A549 (cell line): ENCODE measurements around the gene DGLUCY. TPM values are rescaled to one million over a fixed set of nuclear protein-coding genes. Genes with fewer than 3 reads are reported as not detected.

Experiments used
- ATAC-seq, 2 experiments: fragments of 200-7000 bp in 1 of 2; fragments of >200 bp in 1 of 2; cut with Nextera tagmentation in 1 of 2; cut with Tn5 transposase in 1 of 2; 3 replicates each; pipeline versions ENCODE4 v1.8.0 to v1.9.1; 2018 to 2020; ENCODE audit warnings: mild to moderate bottlenecking in 1 of 2, moderate library complexity in 1 of 2
- CTCF ChIA-PET: fragments of 300-600 bp; sonication (Branson Sonifier 250); formaldehyde crosslinking; extraction: SDS; loops from one replicate; lab custom pipeline; 2021; ENCODE audit warnings: antibody characterized with exemption, inconsistent platforms; lab: Yijun Ruan, JAX
- POLR2A ChIA-PET: fragments of 350-600 bp; formaldehyde crosslinking; extraction: SDS; loops from one replicate; lab custom pipeline; 2021; ENCODE audit warnings: antibody characterized with exemption, inconsistent platforms; lab: Yijun Ruan, JAX
- DNase-seq, 2 experiments: peaks; one replicate each; pipeline versions ENCODE4 v3.0.0 to v3.0.0-alpha.2; 2011 to 2016; ENCODE audit warnings: low read depth in 1 of 2, low spot score in 1 of 2
- FAIRE-seq: peaks from 2 replicates; lab custom pipeline; 2011; peaks lifted over from hg19 to GRCh38; lab: Jason Lieb, UNC
- H3K27ac ChIP-seq, 2 experiments: fragments of >200 bp; sonication (Bioruptor Twin); formaldehyde crosslinking; 3 replicates each; pipeline ENCODE4 v1.5.1; 2016 to 2017
- H3K4me1 ChIP-seq: fragments of >200 bp; sonication (Bioruptor Twin); formaldehyde crosslinking; 3 replicates; pipeline ENCODE4 v1.6.1; 2016
- H3K4me2 ChIP-seq: fragments of >200 bp; sonication (Bioruptor Twin); formaldehyde crosslinking; 3 replicates; pipeline ENCODE4 v1.6.1; 2016
- H3K4me3 ChIP-seq: fragments of >200 bp; sonication (Bioruptor Twin); formaldehyde crosslinking; 3 replicates; pipeline ENCODE4 v1.5.1; 2016
- H3K9me3 ChIP-seq: fragments of >200 bp; sonication (Bioruptor Twin); formaldehyde crosslinking; 3 replicates; pipeline ENCODE4 v1.6.1; 2016
- ATOH8 ChIP-seq: fragments of 250-450 bp; sonication (Bioruptor Pico); IDR thresholded peaks from 2 replicates; pipeline ENCODE4 v1.5.0; 2020; ENCODE audit warnings: low read depth, mild to moderate bottlenecking, moderate library complexity
- EHF ChIP-seq: fragments of 250-450 bp; sonication (Bioruptor Pico); IDR thresholded peaks from 2 replicates; pipeline ENCODE4 v1.5.0; 2020; ENCODE audit warnings: mild to moderate bottlenecking
- ESRRA ChIP-seq: fragments of 150-350 bp; IDR thresholded peaks from 2 replicates; pipeline ENCODE4 v1.6.1; 2014; ENCODE audit warnings: mild to moderate bottlenecking, low read length, borderline replicate concordance
- HES2 ChIP-seq: fragments of >200 bp; sonication (Bioruptor Twin); formaldehyde crosslinking; IDR thresholded peaks from 2 replicates; pipeline ENCODE4 v1.6.1; 2016
- HEYL ChIP-seq: fragments of 250-450 bp; sonication (Bioruptor Pico); IDR thresholded peaks from 2 replicates; pipeline ENCODE4 v1.8.0; 2021; ENCODE audit warnings: mild to moderate bottlenecking, moderate library complexity
- HOXB5 ChIP-seq: fragments of 250-450 bp; sonication (Bioruptor Pico); IDR thresholded peaks from 2 replicates; pipeline ENCODE4 v1.5.0; 2020; ENCODE audit warnings: mild to moderate bottlenecking, moderate library complexity
- KDM5A ChIP-seq: fragments of 200-600 bp; sonication (generic); IDR thresholded peaks from 2 replicates; pipeline ENCODE4 v1.6.1; 2016; ENCODE audit warnings: antibody characterized with exemption, mild to moderate bottlenecking
- MAFK ChIP-seq: fragments of 450-650 bp; IDR thresholded peaks from 2 replicates; pipeline ENCODE4 v1.6.1; 2014; ENCODE audit not compliant: partially characterized antibody
- MAZ ChIP-seq: fragments of 150-350 bp; IDR thresholded peaks from 2 replicates; pipeline ENCODE4 v1.6.1; 2014; ENCODE audit warnings: antibody characterized with exemption, low read depth, low read length, borderline replicate concordance
- MYC ChIP-seq: IDR thresholded peaks from 2 replicates; pipeline ENCODE4 v1.6.1; 2012; ENCODE audit warnings: mild to moderate bottlenecking, inconsistent platforms, low read length, improper control_type of control experiment, borderline replicate concordance
- NPAS2 ChIP-seq: fragments of 250-450 bp; sonication (Bioruptor Pico); IDR thresholded peaks from 2 replicates; pipeline ENCODE4 v1.8.0; 2022; ENCODE audit warnings: mild to moderate bottlenecking, moderate library complexity, borderline replicate concordance
- POLR2AphosphoS2 ChIP-seq: conservative IDR thresholded peaks from 2 replicates; pipeline ENCODE4 v1.6.1; 2012; ENCODE audit warnings: low read length, improper control_type of control experiment, inconsistent platforms
- REST ChIP-seq: fragments of 200-600 bp; sonication (generic); IDR thresholded peaks from 2 replicates; pipeline ENCODE4 v1.6.1; 2016; ENCODE audit warnings: antibody characterized with exemption, mild to moderate bottlenecking, moderate library complexity
- RFX5 ChIP-seq: fragments of 450-650 bp; IDR thresholded peaks from 2 replicates; pipeline ENCODE4 v1.7.1; 2014; ENCODE audit warnings: antibody characterized with exemption, mild to moderate bottlenecking, moderate library complexity
- SREBF2 ChIP-seq: fragments of 450-650 bp; IDR thresholded peaks from 2 replicates; pipeline ENCODE4 v1.6.1; 2014; ENCODE audit warnings: mild to moderate bottlenecking, moderate library complexity
- TFCP2L1 ChIP-seq: fragments of 250-450 bp; sonication (Bioruptor Pico); IDR thresholded peaks from 2 replicates; pipeline ENCODE4 v1.5.0; 2021; ENCODE audit warnings: mild to moderate bottlenecking
- ZC3H11A ChIP-seq: fragments of 450-650 bp; IDR thresholded peaks from 2 replicates; pipeline ENCODE4 v1.6.1; 2014; ENCODE audit warnings: antibody characterized with exemption, mild to moderate bottlenecking
- ZNF302 ChIP-seq: fragments of 250-450 bp; sonication (Bioruptor Pico); IDR thresholded peaks from 2 replicates; pipeline ENCODE4 v1.9.0; 2021; ENCODE audit warnings: inconsistent platforms, mild to moderate bottlenecking, moderate library complexity
- ZSCAN20 ChIP-seq: fragments of 250-450 bp; sonication (Bioruptor Pico); IDR thresholded peaks from 2 replicates; pipeline ENCODE4 v1.8.0; 2022; ENCODE audit warnings: mild to moderate bottlenecking, moderate library complexity
- WGBS: methylation state at CpG from one replicate; pipeline ENCODE4 v1.1.6; 2017; ENCODE audit errors: missing lambda C conversion rate; 5-methylcytosine and 5-hydroxymethylcytosine counted together
- polyA plus RNA-seq, 4 experiments: library from polyadenylated mRNA; depleted of rRNA in 3 of 4; stranded (reverse); fragments of >200 nt; fragmentation: RNase III in 1 of 4; extraction: RNeasy Plus Mini Kit Qiagen cat#74134 plus additional on column Dnase treatment in 1 of 4; gene quantifications; 2 replicates in 3 of 4; 3 replicates in 1 of 4; pipeline ENCODE4 v1.2.3, GENCODE V29; 2011 to 2017

The DGLUCY gene
- polyA plus RNA-seq, 2 of the 4 experiments (the other 2 are of a cell fraction), result 14.4 to 17.5 TPM

GRCh38 chr14:91068642-91069041 is 45.2 kb upstream of the DGLUCY start:
- H3K4me2 ChIP-seq, result no peak overlapping the region
- TF ChIP-seq ZSCAN20 (CRISPR knock-in tag), result no peak
- no peak for TF ChIP-seq SREBF2
- TF ChIP-seq MYC, result no peak
- TF ChIP-seq, all 56 proteins: peak for 0
- no peak overlapping the region for H3K4me3 ChIP-seq
- WGBS, result 76% methylated on average over 2 of the region's 2 CpGs
- H3K9me3 ChIP-seq, result peaks cover 13% of the 10 kb centered on the region; the same call in 2 of the 3 replicates
- DNase-seq (no peak), FAIRE-seq (no peak), ATAC-seq (no peak)
- H3K27ac ChIP-seq, result no peak overlapping the region
- ChIA-PET POLR2A (no interaction called here), CTCF (interaction anchor here (1.2 to 1.4 kb wide), 2 partner anchors 104 to 166 kb away, joined by 3 to 4 read pairs; no protein-coding TSS in a partner anchor)
- H3K4me1 ChIP-seq, result no peaks in the 10 kb centered on the region

GRCh38 chr14:91070572-91070971 is 43.3 kb upstream of the DGLUCY start:
- no peak for DNase-seq
- peaks cover 13% of the 10 kb centered on the region; the same call in 2 of the 3 replicates for H3K9me3 ChIP-seq
- CTCF ChIA-PET, result no interaction called here
- no peak for FAIRE-seq
- POLR2A ChIA-PET, result no interaction called here
- TF ChIP-seq TFCP2L1 (CRISPR knock-in tag), result no peak
- TF ChIP-seq KDM5A, result no peak
- no peak for TF ChIP-seq SREBF2
- no peak for TF ChIP-seq ZNF302 (CRISPR knock-in tag)
- no peak for TF ChIP-seq ZC3H11A
- TF ChIP-seq, all 56 proteins: peak for 0
- H3K4me2 ChIP-seq, result no peak overlapping the region
- H3K27ac ChIP-seq, result no peak overlapping the region
- no peaks in the 10 kb centered on the region for H3K4me1 ChIP-seq
- ATAC-seq, result no peak
- H3K4me3 ChIP-seq, result no peak overlapping the region

GRCh38 chr14:91075553-91075952 is 38.3 kb upstream of the DGLUCY start:
- ChIA-PET POLR2A (interaction anchor here (0.7 kb wide), 1 partner anchor 316 kb away, joined by 5 read pairs; no protein-coding TSS in a partner anchor), CTCF (no interaction called here)
- Histone ChIP-seq H3K4me3 (no peak overlapping the region), H3K4me2 (no peak overlapping the region), H3K27ac (no peak overlapping the region), H3K9me3 (peaks cover 5% of the 10 kb centered on the region; the same call in 2 of the 3 replicates), H3K4me1 (no peaks in the 10 kb centered on the region)
- DNase-seq, result no peak
- no peak for ATAC-seq
- TF ChIP-seq MYC (no peak), RFX5 (no peak), NPAS2 (CRISPR knock-in tag) (no peak), HOXB5 (no peak), HES2 (no peak), ESRRA (no peak), MAFK (no peak), REST (no peak), HEYL (no peak), POLR2AphosphoS2 (no peak), ATOH8 (CRISPR knock-in tag) (no peak), EHF (no peak), MAZ (no peak)
- 69% methylated on average over 5 of the region's 5 CpGs for WGBS
- no peak for FAIRE-seq
